GM12872 (cell line): Measurements from ENCODE around the gene EFCAB11.

Experiments used
- CTCF ChIP-seq: IDR thresholded peaks from 3 replicates; pipeline ENCODE4 v1.5.1; 2011; ENCODE audit warnings: low read depth, mild to moderate bottlenecking, low read length, moderate library complexity; ENCODE audit not compliant: insufficient read depth

The EFCAB11 gene

DNA sequence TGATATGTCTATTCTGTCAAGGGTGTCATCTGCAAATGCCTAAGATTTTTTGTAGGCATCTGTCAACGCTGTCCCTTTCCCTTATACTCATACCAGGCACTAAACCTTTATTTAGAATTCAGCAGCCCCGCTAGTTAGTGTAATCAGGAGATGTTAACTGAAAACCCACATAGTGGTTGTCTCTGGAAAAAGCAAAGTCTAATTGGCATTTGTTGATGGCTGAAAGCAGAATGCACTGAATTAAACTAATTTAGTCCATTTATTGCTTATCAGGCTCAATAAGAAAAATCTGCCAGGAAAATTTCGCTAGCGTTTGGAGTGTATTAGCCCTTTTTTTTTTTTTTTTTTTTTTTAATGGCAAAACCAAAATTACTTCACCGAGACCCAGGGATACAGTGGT is 35.7 kb upstream of the EFCAB11 start:
- TF ChIP-seq CTCF = no peak

DNA sequence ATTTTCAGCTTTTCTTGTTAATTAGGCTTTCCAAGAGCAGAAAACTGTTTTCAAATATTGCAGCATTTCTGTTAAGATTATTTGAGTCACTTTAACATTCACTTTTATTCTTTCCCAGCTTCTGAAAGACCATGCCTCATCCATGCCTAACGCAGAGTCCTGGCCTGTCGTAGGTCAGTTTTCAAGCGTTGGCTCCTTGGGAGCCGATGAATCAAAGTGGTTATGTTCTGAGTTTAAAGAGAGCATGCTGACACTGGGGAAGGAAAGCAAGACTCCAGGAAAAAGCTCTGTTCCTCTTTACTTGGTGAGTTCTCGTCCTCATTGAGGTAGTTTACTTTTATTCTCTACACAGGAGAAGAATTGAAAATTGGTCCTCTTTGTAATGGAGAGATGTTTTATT is 34.3 kb upstream of the EFCAB11 start:
- TF ChIP-seq CTCF = no peak

- no peak for TF ChIP-seq CTCF
Observed at GRCh38 chr14:89987161-89987475, 32.6 kb upstream of the EFCAB11 start.

DNA sequence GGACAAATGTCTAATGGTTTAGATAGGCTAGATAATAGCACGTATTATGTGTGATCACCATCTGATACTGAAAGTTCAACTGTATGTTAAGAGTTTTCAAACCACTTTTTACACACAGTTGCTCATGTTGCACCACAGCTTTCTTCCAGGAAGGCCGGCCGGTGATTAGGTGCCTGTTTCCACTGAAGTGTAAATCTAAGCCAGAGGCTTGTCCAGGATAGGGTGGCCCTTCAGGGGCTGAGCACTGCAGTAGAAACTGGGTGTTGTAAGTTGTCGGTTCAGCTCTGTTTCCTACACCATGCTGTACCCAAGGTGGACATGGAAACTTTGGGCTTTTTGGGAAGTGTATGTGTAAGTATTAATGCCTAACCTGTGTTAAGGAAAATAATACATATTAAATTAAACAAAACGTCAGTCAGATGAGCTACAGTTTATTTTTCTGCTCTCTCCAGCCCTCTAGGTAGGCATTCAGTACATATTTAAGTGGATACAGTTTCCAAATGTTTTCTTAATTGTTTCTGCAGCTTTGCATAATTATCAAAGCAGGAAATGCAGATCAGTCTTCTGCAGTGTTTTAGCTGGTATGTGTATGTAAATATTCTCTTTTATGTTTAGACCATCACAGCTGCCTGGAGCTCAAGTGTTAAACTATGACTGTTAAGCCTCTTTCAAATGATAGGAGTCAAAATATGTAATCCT is 32.1 kb upstream of the EFCAB11 start:
- no peak for TF ChIP-seq CTCF

DNA sequence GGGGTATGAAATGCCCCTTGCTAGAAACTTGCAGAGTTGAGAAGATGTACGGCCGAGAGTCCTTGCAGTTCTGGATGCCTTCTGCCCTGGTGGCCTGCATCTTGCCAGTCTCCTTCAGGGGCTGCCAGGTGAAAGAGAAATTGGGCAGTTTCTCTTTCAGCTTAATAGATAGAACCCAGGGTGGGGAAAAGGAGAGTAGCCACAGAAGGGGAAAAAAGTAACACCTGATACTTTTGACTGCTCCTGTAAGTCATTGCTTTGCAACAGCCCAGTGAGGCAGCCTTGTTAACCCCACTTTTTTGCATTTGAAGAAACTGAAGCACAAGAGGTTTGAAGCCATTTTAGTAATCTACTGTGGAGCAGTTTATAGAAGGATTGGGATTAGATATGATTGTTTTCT is 28.8 kb upstream of the EFCAB11 start:
- TF ChIP-seq CTCF = no peak

DNA sequence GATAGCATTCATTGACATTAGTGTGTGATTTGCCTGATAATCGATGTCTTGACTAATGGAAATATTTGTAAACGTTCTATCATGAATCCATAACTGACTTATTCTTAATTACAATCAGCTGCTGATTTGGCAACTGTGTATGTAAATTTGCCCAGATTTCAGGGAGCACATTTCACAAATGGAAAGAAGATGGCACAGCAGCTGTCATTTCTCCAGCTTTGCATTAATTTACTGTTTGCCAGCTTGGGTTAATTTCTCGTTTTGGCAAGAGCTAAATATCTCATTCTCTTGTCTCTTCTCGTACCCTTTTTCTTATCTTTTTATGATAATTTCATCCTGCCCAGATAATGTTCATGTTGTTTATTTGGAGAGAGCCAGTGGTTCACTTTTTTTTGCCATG is 24.1 kb upstream of the EFCAB11 start:
- no peak for TF ChIP-seq CTCF

GRCh38 chr14:89977668-89978067 is 23.1 kb upstream of the EFCAB11 start:
- no peak for TF ChIP-seq CTCF

- peak; percentile 86 for TF ChIP-seq CTCF
Observed at GRCh38 chr14:89973234-89973823, 18.8 kb upstream of the EFCAB11 start.
